HG03457 (cell line): ENCODE results near the gene FOXI3.
"Not testable (repeated sequence)": the region's sequence is repeated elsewhere in the genome, so short reads cannot be mapped to it uniquely, and the experiment has no call there.

Experiments
- ATAC-seq: cut with Tn5 transposase; IDR thresholded peaks from one replicate; pipeline ENCODE4 v1.9.1; 2021; ENCODE audit warnings: moderate number of reproducible peaks; ENCODE audit not compliant: unreplicated experiment

FOXI3 gene

DNA sequence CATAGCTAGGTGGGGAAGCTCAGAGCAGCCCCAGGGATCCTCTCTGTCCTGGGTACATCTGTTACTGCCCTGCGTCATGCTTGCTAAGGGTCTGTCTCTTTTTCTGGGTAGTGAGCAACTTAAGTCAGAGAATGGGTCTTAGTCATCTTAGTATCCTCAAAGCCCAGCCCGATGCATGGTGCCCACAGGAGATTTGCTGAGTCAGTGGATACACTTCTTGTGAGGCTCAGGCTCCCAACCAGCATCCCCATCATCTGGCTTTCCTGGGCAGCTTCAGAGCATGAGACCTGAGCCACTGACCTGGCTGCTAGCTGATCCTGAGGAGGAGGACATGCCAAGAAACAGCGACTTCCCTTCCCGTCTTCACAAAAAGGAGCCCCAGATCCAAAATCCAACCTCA lies 10.0 kb downstream of the FOXI3 start:
- no peak for ATAC-seq

GRCh38 chr2:88442061-88442460 lies 10.4 kb downstream of the FOXI3 start:
- no peak for ATAC-seq

DNA sequence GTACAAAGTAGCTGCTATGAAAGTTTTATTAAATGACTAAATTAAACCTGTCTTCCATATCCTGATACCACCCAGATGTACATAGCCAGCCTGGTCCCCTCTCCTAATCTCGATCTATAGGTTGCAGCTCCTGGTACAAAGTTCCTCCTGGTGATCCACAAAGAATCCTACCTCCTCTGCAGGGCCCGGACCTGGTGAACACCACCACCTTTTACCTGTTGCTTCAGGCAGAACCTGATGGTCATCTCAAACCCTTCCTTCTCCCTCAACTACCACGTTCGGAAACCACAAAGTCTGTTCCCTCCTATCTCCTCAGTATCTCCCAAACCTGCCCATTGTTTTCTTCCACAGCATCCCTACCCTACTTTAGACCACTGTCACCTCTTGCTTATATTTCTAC lies 15.5 kb downstream of the FOXI3 start:
- no peak for ATAC-seq

DNA sequence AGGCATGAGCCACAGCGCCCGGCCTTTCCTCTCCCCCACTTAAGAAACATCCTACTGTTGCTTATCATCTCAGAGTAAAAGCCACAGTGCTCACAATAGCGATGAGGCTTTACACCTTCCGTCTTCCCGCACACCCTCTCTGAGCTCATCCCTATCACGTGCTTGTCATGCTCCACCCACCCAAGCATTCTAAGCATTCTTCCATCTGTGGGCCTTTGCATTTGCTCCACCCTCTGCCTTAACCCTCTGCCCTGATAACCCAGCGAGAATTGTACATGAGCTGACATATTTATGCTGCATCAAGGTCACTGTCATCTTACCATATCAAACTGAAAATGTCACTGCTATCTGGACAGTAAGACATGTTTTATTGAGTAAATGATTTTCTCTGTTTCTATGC lies 22.6 kb downstream of the FOXI3 start:
- no peak for ATAC-seq

GRCh38 chr2:88423733-88424132 lies 28.8 kb downstream of the FOXI3 start:
- no peak for ATAC-seq

- not testable (repeated sequence) for ATAC-seq
Measured at GRCh38 chr2:88419051-88419450, 33.4 kb downstream of the FOXI3 start.

GRCh38 chr2:88416016-88416663 lies 36.4 kb downstream of the FOXI3 start:
- ATAC-seq: no peak

DNA sequence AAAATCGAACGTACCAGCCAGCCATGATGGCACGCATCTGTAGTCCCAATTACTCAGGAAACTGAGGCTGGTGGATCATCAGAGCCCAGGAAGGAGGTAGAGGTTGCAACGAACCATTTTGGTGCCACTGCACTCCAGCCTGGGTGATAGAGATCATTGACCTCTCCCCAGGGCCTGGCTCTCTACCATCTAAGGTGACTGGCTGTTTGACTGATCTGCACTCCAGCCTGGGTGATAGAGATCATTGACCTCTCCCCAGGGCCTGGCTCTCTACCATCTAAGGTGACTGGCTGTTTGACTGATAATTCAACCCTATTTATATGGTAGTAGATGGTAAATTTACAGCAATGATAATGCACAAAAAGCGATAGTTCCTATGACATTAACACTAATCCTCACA lies 43.6 kb downstream of the FOXI3 start:
- ATAC-seq: not testable (repeated sequence)

- no peak for ATAC-seq
Measured at GRCh38 chr2:88400037-88400767, 52.3 kb downstream of the FOXI3 start.

GRCh38 chr2:88398180-88398579 lies 54.3 kb downstream of the FOXI3 start:
- no peak for ATAC-seq
